HG03571 (cell line): ENCODE measurements around the gene TEK.

Experiments
- ATAC-seq: cut with Tn5 transposase; IDR thresholded peaks from one replicate; pipeline ENCODE4 v1.9.1; 2021; ENCODE audit not compliant: unreplicated experiment

The TEK gene

GRCh38 chr9:27118916-27119315 lies 9.9 kb downstream of the TEK start:
- no peak for ATAC-seq

DNA sequence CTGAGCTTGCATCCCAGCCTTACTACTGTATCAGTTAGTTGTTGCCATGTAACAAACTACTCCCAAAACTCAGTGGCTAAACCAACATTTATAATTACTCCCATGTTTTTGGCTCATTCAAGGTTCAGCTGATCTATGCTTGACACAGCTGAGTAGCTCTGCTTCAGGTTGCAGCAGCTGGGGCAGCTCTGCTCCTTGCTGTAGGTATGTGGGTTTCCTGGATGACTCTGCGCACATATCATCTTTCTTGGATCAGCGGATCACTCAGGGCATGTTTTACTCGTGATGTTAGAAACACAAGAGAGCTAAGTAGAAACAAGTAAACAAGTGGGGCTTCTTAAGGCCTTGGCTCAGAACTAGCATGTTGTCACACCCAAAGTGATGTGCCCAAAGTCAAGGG lies 15.1 kb downstream of the TEK start:
- no peak for ATAC-seq

- no peak for ATAC-seq
Observed at GRCh38 chr9:27125030-27125429, 16.0 kb downstream of the TEK start.

DNA sequence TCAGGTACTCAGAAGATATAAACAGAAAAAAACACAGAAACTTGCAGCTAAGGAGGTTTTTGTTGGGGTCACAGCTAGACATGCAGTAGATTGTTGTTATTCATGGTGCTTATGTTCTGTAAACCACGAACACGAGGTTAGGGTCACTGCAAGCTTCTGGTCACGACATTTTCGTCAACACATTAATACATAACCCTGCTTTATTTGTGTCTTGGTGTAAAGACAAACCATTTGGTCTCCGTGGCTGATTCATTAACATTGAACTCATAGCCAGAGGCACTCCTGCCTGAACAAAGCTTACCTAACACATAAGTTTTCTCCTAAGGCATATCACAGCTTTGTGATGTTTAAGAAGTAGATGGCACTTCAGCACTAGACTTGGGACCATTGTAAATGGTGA lies 16.9 kb downstream of the TEK start:
- no peak for ATAC-seq

DNA sequence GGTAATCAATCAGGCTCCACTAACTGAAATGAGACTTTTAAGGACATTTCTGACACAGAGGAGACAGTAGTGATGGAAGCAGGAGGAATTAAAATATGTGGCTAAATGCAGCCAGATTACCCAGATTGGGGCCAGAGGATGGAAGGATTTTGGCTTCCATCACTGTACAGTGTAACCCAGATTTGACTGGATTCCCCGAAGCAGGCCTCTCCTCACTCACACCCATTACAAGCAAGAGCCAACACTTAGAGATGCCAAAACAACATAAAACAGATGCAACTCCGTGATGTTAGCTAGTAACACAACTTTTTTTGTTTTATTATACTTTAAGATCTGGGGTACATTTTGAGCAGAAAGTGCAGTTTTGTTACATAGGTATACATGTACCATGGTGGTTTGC lies 17.6 kb downstream of the TEK start:
- ATAC-seq: no peak

GRCh38 chr9:27129221-27129620 lies 20.2 kb downstream of the TEK start:
- ATAC-seq: no peak

DNA sequence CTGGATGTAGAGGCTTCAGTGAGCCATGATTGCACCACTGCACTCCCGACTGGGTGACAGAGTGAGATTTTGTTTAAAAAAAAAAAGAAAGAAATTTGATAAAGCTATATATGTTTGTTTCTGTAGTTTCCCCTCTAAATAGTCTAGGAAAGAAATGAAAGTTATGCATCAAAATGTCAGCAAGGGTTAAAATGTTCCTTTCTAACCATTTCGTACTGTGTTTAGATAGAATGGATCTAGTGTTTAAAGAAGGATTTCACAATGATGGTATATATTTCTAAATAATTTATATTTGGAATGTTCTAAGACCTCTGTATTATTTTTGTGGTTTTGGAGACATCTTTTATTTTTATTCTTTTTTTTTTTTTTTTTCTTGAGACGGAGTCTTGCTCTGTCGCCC lies 22.7 kb downstream of the TEK start:
- no peak for ATAC-seq

- ATAC-seq: no peak
Observed at GRCh38 chr9:27133817-27134216, 24.8 kb downstream of the TEK start.

- no peak for ATAC-seq
Observed at GRCh38 chr9:27142299-27142930, 33.4 kb downstream of the TEK start.

DNA sequence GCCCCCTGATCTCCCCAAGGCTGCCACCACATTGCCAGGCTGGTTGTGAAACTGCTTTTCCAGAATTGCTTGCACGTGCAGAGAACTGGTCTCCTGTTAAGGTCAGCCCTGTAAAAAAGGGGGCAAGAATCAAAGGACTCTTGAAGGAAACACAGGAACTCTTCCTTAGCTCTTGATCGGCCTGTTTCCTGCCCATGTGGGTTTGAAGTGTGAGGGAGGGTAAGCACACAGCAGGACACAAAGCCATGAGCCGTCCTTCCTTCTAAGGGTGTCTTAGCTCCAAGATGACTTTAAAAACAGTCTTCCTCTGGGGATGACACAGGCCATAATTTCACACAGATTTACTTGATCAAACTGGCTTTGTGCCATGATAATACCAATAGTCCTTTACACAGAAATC lies 36.1 kb downstream of the TEK start:
- ATAC-seq: no peak

DNA sequence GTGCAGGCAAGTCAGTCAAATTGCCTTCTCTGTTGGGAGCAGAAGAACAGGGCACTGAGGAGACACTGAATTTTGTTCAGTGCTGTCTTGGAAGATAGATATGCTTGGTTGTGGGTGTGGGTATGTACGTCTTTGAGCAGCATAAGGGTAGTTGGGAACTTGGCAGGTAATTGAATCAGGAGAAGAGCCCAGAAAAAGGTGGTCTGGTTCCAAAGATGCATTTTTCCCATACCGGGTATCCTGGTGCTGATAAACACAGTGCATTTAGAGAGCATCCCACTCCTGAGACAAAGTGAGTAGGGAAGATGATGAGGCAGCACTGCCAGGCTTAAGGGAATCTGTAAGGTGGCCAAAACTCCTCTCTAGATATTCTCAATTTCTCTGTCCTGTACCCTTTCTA lies 40.6 kb downstream of the TEK start:
- ATAC-seq: no peak

- no peak for ATAC-seq
Observed at GRCh38 chr9:27150746-27151406, 41.9 kb downstream of the TEK start.

DNA sequence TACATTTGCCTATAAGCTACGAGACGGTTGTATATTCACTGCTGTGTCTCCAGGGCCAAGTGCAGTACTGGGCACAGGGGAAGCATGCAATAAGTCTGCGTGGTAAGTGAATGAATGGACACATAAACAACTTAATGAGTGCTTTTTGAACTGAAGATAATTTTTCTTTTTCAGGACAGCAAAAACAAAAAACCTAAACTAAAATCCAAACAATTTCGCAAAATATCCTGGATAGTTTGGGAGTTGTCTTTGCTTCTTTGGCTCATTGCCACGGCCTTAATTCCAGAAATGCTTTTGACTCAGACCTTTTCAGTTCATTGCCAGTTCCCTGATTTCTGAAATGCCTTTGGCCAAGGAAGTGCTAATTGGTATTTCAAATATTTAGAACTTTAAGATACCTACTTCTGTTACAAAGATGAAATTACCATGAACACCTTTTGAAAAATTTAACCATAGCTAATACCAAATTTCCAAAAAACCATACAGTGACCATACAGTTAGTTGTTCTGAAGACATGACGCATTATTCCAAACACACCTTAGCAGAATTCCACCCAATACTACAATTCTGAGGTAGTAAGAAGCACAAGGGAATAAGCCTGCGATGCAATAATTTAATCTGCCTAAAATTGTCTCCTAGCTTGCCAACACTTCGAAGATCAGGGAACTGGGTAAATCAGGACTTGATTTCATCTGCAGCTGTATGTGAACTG lies 42.8 kb downstream of the TEK start:
- ATAC-seq: no peak

DNA sequence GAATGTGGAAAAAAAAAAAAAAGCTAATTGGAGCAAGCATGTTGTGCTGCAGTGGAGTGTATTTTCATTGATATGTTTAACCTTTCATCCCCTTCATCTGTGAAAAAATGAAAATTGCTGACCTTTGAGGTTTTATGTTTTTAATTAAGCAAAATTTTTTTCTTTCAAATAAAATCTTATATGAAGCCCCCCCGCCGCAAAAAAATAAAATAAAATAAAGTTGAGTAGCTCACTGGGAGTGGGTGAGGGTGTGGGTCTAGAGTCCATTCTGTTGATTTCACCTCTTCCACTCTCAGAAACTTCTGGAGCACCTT lies 43.3 kb downstream of the TEK start:
- ATAC-seq: no peak

- no peak for ATAC-seq
Observed at GRCh38 chr9:27154908-27155307, 45.9 kb downstream of the TEK start.

DNA sequence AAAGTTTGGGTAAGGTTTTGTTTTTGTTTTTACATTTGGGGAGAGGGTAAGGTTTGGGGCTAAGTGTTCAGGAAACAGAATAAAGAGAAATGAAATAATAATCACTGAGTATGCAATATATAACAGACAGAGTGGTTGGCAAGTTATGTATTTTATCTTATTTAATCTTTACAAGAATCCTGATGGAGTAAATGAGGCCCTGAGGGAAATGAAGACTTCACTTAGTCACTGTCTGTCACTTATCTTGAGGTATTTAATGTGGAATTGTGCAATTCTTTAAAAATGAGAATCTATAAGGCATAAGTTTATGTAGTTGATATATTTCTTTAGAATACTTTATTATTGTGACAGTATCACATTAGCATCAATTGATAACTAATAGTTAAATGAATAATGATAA lies 48.1 kb downstream of the TEK start:
- no peak for ATAC-seq

GRCh38 chr9:27157736-27158135 lies 48.7 kb downstream of the TEK start:
- ATAC-seq: no peak

DNA sequence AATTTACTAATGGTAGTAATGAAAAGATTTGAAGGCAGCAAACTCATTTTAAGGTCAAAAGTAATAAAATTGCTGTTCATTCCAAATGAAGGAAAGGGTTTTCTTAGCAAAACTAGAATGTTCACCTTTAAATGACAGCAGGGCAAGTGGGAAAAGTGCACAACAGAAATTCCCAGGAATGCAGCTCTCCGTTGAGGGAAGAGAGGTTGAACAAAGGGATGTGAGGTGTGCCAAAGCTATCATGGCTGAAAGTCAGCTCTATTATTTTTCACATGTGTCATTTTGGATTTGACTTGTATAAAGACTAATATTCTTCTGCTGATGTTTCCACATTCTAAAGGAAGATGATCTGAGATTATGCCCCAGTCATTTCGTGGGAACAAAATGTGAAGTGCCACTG lies 51.6 kb downstream of the TEK start:
- ATAC-seq: no peak

GRCh38 chr9:27162045-27162444 lies 53.0 kb downstream of the TEK start:
- no peak for ATAC-seq

DNA sequence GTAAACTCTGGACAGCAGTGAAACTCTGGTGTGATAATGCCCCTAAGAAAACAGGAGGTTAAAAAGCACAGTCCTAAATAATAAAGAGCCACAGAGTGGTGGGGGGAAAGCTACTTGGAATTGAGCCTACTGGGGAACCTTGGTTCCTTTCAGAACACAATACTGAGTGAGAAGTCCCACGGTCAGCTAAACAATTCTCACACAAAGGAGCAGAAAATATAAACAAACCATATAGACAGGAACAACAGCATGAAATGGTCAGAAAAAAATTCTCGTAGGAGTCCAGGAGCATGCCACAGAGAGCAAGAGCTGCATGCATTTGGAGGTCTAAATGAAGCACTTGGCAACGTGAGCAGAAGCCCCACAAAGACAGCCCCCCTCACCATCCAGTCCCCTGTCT lies 56.0 kb downstream of the TEK start:
- ATAC-seq: no peak

GRCh38 chr9:27165670-27166069 lies 56.6 kb downstream of the TEK start:
- no peak for ATAC-seq

DNA sequence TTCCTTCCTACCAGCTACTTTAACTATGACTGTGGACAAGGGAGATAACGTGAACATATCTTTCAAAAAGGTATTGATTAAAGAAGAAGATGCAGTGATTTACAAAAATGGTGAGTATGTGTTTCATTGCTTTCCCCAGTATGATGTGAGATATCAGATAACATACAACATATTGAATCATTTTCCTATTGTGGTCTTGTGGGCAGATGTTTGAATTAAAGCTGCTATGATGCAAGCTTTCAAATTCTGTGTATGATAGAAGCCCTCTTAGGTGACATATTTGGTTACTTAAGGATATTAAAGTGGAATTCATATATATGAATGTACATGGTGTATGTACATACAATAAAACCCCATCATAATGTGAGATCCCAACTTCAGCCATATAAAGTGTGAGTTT lies 59.5 kb downstream of the TEK start:
- ATAC-seq: no peak

GRCh38 chr9:27168951-27169350 lies 59.9 kb downstream of the TEK start:
- ATAC-seq: no peak
